ENCODE results near the gene NRXN3. TPM values are rescaled to one million over a fixed set of nuclear protein-coding genes. Genes with fewer than 3 reads are reported as not detected.

NRXN3 gene
- total RNA-seq, 1 experiment from 2014 or later, result 1.1 TPM

DNA sequence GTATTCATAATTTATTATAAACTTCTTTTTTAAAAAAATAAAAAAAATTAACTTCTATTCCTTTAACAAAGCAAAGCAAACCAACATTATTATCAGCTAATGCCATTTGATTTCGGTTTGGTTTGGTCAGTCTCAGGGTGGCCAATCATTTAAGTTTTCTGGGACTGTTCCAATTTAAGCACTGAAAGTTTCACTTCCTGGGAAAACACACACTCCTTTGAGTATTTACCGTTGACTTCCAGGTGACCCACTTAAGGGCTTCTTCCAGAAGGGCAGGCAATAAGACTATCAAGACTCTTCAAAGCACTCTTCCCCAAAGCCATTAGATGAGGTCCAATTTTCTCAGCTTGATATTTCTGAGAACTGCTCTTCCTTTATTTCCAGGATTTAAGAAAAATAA is 1187.1 kb downstream of the NRXN3 start:
- CTCF ChIA-PET, result no interaction called here
- H3K36me3 ChIP-seq (ENCODE audit: low read depth, low read length), result no peaks in the 10 kb centered on the region
- no peaks in the 10 kb centered on the region for H3F3A ChIP-seq (ENCODE audit: low read length, unreplicated experiment)
- intact Hi-C loops (cut with micrococcal nuclease), result loop anchor here (2.0 kb wide), 1 partner anchor 79 kb away; no protein-coding TSS in a partner anchor
- no peak overlapping the region for H3K9ac ChIP-seq (ENCODE audit: low read length)
- H3K79me2 ChIP-seq (ENCODE audit: low read length), result no peaks in the 10 kb centered on the region
- H3K9me2 ChIP-seq (replicated peaks; ENCODE audit: low read length), result no peaks in the 10 kb centered on the region
- no peaks in the 10 kb centered on the region for H3K27me3 ChIP-seq (ENCODE audit: low read length)
- H3K4me3 ChIP-seq (ENCODE audit: low read length), result no peak overlapping the region
- POLR2A ChIA-PET (ENCODE audit: unreplicated experiment), result no interaction called here
- H3K27ac ChIP-seq (ENCODE audit: low read length), result no peak overlapping the region
- H3K4me2 ChIP-seq (ENCODE audit: low read length), result no peak overlapping the region
- no peak for DNase-seq
- no TSS peak for BruUV-seq (replicated peaks)
- no peak overlapping the region for H2AFZ ChIP-seq (ENCODE audit: low read length)
- H3K4me1 ChIP-seq (ENCODE audit: insufficient read depth, low read length), result no peaks in the 10 kb centered on the region
- TF ChIP-seq EZH2phosphoT487 (IDR thresholded peaks at IDR 0.05; ENCODE audit: borderline replicate concordance, low read length), result no peak
- no peak for TF ChIP-seq EZH2 (IDR thresholded peaks at IDR 0.05; ENCODE audit: low read length, unreplicated experiment)
- TF ChIP-seq, protein P1, sequence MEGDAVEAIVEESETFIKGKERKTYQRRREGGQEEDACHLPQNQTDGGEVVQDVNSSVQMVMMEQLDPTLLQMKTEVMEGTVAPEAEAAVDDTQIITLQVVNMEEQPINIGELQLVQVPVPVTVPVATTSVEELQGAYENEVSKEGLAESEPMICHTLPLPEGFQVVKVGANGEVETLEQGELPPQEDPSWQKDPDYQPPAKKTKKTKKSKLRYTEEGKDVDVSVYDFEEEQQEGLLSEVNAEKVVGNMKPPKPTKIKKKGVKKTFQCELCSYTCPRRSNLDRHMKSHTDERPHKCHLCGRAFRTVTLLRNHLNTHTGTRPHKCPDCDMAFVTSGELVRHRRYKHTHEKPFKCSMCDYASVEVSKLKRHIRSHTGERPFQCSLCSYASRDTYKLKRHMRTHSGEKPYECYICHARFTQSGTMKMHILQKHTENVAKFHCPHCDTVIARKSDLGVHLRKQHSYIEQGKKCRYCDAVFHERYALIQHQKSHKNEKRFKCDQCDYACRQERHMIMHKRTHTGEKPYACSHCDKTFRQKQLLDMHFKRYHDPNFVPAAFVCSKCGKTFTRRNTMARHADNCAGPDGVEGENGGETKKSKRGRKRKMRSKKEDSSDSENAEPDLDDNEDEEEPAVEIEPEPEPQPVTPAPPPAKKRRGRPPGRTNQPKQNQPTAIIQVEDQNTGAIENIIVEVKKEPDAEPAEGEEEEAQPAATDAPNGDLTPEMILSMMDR (conservative IDR thresholded peaks at IDR 0.05; ENCODE audit: low read depth, low read length), result no peak
- ATAC-seq, result no peak
- no peaks in the 10 kb centered on the region for H4K20me1 ChIP-seq (ENCODE audit: low read length)
- H3K9me3 ChIP-seq (ENCODE audit: low read length), result no peaks in the 10 kb centered on the region

DNA sequence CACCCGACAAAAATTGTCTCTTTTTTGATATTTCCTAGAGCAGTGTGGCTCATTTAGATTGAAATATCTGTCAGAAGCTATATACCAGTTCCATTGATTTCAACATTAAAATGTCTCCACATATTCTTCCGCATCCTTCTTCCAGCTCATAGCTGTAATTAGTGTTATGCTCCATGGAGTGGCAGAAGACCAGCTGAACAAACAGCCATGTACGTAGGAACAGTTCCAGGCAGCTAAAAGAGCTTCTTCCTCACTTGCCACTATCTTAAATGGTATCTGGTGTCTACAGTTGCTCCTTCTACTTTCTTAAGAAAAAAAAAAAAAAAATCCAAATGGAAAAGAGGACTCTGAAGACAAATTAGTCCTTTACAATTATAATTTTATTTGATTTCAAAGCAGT is 1193.1 kb downstream of the NRXN3 start:
- H3K9ac ChIP-seq (ENCODE audit: low read length), result no peak overlapping the region
- intact Hi-C loops (cut with micrococcal nuclease), result no loop called here
- TF ChIP-seq, protein P1 (conservative IDR thresholded peaks at IDR 0.05; ENCODE audit: low read depth, low read length), result no peak
- TF ChIP-seq EZH2phosphoT487 (IDR thresholded peaks at IDR 0.05; ENCODE audit: borderline replicate concordance, low read length) (no peak), EZH2 (IDR thresholded peaks at IDR 0.05; ENCODE audit: low read length, unreplicated experiment) (no peak)
- no peaks in the 10 kb centered on the region for H4K20me1 ChIP-seq (ENCODE audit: low read length)
- no peak overlapping the region for H3K4me2 ChIP-seq (ENCODE audit: low read length)
- H3K27me3 ChIP-seq (ENCODE audit: low read length), result no peaks in the 10 kb centered on the region
- no peak overlapping the region for H3K4me3 ChIP-seq (ENCODE audit: low read length)
- BruUV-seq (replicated peaks), result no TSS peak
- ChIA-PET POLR2A (ENCODE audit: unreplicated experiment) (no interaction called here), CTCF (no interaction called here)
- H3K36me3 ChIP-seq (ENCODE audit: low read depth, low read length), result no peaks in the 10 kb centered on the region
- H3K79me2 ChIP-seq (ENCODE audit: low read length), result no peaks in the 10 kb centered on the region
- H3K9me3 ChIP-seq (ENCODE audit: low read length), result no peaks in the 10 kb centered on the region
- H2AFZ ChIP-seq (ENCODE audit: low read length), result no peak overlapping the region
- no peak for DNase-seq
- no peaks in the 10 kb centered on the region for H3F3A ChIP-seq (ENCODE audit: low read length, unreplicated experiment)
- ATAC-seq, result no peak
- no peaks in the 10 kb centered on the region for H3K4me1 ChIP-seq (ENCODE audit: insufficient read depth, low read length)
- no peak overlapping the region for H3K27ac ChIP-seq (ENCODE audit: low read length)
- H3K9me2 ChIP-seq (replicated peaks; ENCODE audit: low read length), result no peaks in the 10 kb centered on the region

DNA sequence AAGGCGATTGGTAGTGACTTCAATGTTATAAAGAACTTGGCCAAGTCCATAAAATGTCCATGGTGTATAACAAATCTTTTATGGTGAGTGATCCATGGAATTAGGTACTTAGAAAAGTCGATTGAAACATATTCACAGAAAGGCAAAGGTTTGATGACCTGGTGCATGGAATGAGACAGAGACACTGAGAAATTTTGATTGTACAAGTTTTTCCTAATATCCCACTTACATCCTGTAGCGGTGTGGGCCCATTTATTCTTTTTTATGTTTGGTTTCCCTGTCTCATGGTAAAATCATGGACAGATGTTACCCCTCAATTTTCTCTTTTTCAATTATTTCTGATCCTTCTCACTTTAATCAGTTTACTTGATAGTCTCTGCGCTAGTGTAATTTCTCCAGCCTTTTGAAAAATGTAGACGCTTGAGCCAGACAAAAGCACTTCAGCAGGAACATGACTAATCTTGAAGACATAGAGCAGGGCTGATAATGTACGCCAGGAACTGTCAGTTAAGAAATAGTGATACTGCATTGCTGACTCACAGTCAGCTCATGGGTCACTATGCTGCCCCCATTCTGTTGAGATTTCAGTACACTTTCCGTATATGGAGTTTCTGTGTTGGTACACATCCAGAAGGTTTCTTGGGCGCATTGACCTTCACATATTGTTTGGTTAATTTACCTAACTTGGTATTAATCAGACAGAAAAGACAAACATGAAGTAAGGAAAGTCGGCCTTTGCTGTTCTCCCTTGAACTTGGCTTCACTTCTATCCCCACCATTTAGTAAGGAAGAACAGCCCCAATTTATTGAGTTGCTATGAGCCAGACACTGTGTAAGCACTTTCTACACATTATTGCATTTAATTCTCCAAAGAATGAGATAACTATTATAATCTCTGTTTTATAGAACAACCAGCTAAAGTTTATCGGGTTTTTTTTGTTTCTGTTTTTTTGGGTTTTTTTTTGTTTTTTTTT is 1199.5 kb downstream of the NRXN3 start:
- intact Hi-C loops (cut with micrococcal nuclease), result loop anchor here (1.0 to 5.0 kb wide), 2 partner anchors 44 to 173 kb away; no protein-coding TSS in a partner anchor
- ATAC-seq, result peak; percentile 97
- peak; percentile 90 for DNase-seq
- Histone ChIP-seq H4K20me1 (ENCODE audit: low read length) (no peaks in the 10 kb centered on the region), H3K27ac (ENCODE audit: low read length) (peak overlapping the region; percentile 65), H3F3A (ENCODE audit: low read length, unreplicated experiment) (no peaks in the 10 kb centered on the region), H3K4me1 (ENCODE audit: insufficient read depth, low read length) (peaks cover 15% of the 10 kb centered on the region), H3K79me2 (ENCODE audit: low read length) (no peaks in the 10 kb centered on the region), H3K4me3 (ENCODE audit: low read length) (no peak overlapping the region), H2AFZ (ENCODE audit: low read length) (no peak overlapping the region), H3K9me2 (replicated peaks; ENCODE audit: low read length) (no peaks in the 10 kb centered on the region), H3K27me3 (ENCODE audit: low read length) (no peaks in the 10 kb centered on the region), H3K36me3 (ENCODE audit: low read depth, low read length) (no peaks in the 10 kb centered on the region), H3K9ac (ENCODE audit: low read length) (no peak overlapping the region), H3K9me3 (ENCODE audit: low read length) (no peaks in the 10 kb centered on the region), H3K4me2 (ENCODE audit: low read length) (peak overlapping the region; percentile 40)
- POLR2A ChIA-PET (ENCODE audit: unreplicated experiment), result no interaction called here
- no TSS peak for BruUV-seq (replicated peaks)
- CTCF ChIA-PET, result no interaction called here
- TF ChIP-seq EZH2phosphoT487 (IDR thresholded peaks at IDR 0.05; ENCODE audit: borderline replicate concordance, low read length) (no peak), EZH2 (IDR thresholded peaks at IDR 0.05; ENCODE audit: low read length, unreplicated experiment) (no peak)
- TF ChIP-seq, protein P1 (conservative IDR thresholded peaks at IDR 0.05; ENCODE audit: low read depth, low read length), result no peak; the same call in 1 of the 2 replicates
